Large intestine (tissue), 3 donors: ENCODE measurements around the gene GFRA1. TPM values are rescaled to one million over a fixed set of nuclear protein-coding genes. Genes with fewer than 3 reads are reported as not detected.

Experiments
- DNase-seq, 2 donors: peaks; one replicate each; pipeline versions ENCODE4 v3.0.0 to v3.0.0-alpha.2; 2013
- H3K27ac ChIP-seq: one replicate; pipeline ENCODE4 v1.5.1; 2013; ENCODE audit warnings: low read length
- H3K27me3 ChIP-seq: 2 replicates; pipeline ENCODE4 v1.6.1; 2013; ENCODE audit warnings: low read length; ENCODE audit not compliant: control insufficient read depth, insufficient read depth
- H3K36me3 ChIP-seq: 2 replicates; pipeline ENCODE4 v1.6.1; 2013; ENCODE audit warnings: low read length; ENCODE audit not compliant: control insufficient read depth, insufficient read depth
- H3K4me1 ChIP-seq: one replicate; pipeline ENCODE4 v1.6.1; 2013; ENCODE audit warnings: low read length; ENCODE audit not compliant: control insufficient read depth, insufficient read depth
- H3K4me3 ChIP-seq: one replicate; pipeline ENCODE4 v1.5.1; 2013; ENCODE audit warnings: low read length
- H3K9me3 ChIP-seq: one replicate; pipeline ENCODE4 v1.6.1; 2013; ENCODE audit warnings: mild to moderate bottlenecking, low read depth, low read length, moderate library complexity; ENCODE audit not compliant: control insufficient read depth
- WGBS: methylation state at CpG from one replicate; pipeline ENCODE4 v1.1.5; 2013; ENCODE audit warnings: low lambda C conversion rate; ENCODE audit not compliant: insufficient coverage; 5-methylcytosine and 5-hydroxymethylcytosine counted together
- polyA plus RNA-seq: library from polyadenylated mRNA; unstranded; fragments of 120-200 nt; gene quantifications from one replicate; pipeline ENCODE4 v1.2.1, GENCODE V29; 2013

Gene GFRA1
- polyA plus RNA-seq, 1 donor: 17.4 TPM

DNA sequence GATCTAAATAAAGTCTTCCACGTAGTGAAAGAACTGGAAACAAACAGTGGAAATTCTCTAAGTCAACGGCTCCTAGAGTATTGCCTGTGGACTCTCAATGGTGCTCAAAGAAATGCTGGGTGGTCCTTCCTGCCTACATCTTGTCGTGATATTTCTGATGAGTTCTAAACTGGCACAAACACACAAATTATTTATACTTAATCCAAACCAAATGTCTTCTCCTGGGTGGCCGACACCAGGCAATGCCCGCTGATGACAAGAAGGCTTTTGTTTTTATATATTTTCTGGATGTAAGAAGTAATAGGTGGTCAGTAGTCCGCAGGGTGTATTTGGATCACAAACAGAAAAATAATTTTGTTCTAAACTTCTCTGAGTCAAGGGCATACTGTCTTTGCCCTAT lies 178.7 kb downstream of the GFRA1 start:
- H3K9me3 ChIP-seq: no peaks in the 10 kb centered on the region
- no peaks in the 10 kb centered on the region for H3K4me1 ChIP-seq
- DNase-seq: no peak
- no CpG with 5 or more reads among the region's 6 CpGs for WGBS
- no peaks in the 10 kb centered on the region for H3K27me3 ChIP-seq
- H3K4me3 ChIP-seq: no peak overlapping the region
- no peak overlapping the region for H3K27ac ChIP-seq
- H3K36me3 ChIP-seq: no peaks in the 10 kb centered on the region

DNA sequence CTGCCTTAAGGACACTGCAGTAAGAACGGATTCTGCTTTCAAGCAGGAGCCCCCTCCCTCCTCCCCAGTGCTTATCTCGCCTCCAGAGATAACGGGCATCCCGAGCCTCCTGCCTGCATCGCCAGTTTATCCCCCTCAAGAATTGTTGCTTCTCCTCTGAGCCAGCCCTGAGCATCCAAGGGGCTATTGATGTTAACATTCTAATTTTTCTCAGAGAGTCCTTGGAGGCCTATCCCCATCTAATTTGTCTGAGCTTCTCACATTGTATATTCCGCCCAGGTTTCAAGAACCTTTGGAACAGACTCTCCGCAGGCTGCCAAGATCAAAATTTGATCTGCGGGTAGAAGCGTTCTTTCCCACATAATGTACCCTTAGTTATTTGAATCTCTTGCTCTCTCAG lies 180.0 kb downstream of the GFRA1 start:
- Histone ChIP-seq H3K36me3 (no peaks in the 10 kb centered on the region), H3K4me3 (no peak overlapping the region), H3K27me3 (peaks cover 2% of the 10 kb centered on the region), H3K27ac (no peak overlapping the region), H3K4me1 (no peaks in the 10 kb centered on the region), H3K9me3 (no peaks in the 10 kb centered on the region)
- 100% methylated on average over 3 of the region's 9 CpGs for WGBS
- no peak for DNase-seq

GRCh38 chr10:116088985-116089384 lies 184.0 kb downstream of the GFRA1 start:
- Histone ChIP-seq H3K27ac (no peak overlapping the region), H3K4me1 (no peaks in the 10 kb centered on the region), H3K36me3 (no peaks in the 10 kb centered on the region), H3K27me3 (peaks cover 2% of the 10 kb centered on the region), H3K4me3 (no peak overlapping the region), H3K9me3 (no peaks in the 10 kb centered on the region)
- no peak for DNase-seq
- WGBS: no CpG with 5 or more reads among the region's 6 CpGs

- Histone ChIP-seq H3K27me3 (peaks cover 2% of the 10 kb centered on the region), H3K4me3 (no peak overlapping the region), H3K9me3 (no peaks in the 10 kb centered on the region), H3K36me3 (no peaks in the 10 kb centered on the region), H3K4me1 (no peaks in the 10 kb centered on the region), H3K27ac (no peak overlapping the region)
- no CpG with 5 or more reads among the region's 4 CpGs for WGBS
- no peak for DNase-seq
Observed at GRCh38 chr10:116085323-116085722, 187.7 kb downstream of the GFRA1 start.

DNA sequence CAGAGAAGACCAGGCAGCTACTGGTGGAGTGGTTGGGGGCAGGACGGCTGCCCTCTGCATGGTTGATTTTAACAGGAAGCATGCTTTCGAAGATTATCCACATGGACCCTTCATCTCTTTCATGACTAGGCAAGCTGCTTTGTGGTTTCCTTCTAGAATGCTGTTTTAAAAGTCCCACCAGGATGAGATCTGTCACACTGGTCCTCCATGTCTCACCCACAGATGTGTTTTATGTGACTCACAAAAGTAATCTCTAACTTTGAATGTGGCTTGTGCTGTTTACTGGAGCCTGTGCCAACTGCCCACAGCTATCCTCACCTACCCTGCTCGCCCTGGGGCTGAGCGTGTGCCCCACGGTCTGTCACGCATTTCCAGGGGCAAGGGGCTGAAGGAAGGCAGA lies 188.8 kb downstream of the GFRA1 start:
- DNase-seq: no peak
- WGBS: no CpG with 5 or more reads among the region's 6 CpGs
- Histone ChIP-seq H3K4me1 (no peaks in the 10 kb centered on the region), H3K27ac (no peak overlapping the region), H3K36me3 (no peaks in the 10 kb centered on the region), H3K4me3 (no peak overlapping the region), H3K9me3 (no peaks in the 10 kb centered on the region), H3K27me3 (peaks cover 2% of the 10 kb centered on the region)

DNA sequence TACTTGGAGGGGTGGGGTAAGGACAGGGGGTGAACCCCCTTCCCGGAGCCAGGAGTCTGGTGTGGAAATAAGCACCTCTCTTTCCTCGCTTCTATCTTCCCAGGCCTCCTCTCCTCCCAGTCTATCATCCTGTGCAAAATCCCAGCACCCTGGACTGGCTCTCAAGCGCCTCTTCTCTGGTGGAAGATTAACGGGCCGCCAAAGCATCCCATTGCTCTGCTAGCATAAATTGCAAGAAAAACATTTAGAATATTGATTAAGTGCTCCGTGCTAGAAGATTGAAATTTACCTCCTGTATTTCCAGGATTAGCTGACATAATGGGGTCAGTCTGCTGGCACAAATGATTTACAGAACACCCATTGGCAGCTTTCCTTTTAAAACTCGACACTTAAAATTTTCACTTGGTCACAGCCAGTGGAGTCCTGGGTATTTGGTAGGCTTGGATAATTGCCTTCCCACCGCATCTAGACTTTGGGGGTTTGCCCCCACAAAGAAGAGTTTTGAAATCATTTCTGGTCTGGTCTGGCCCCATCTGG lies 189.7 kb downstream of the GFRA1 start:
- H3K27me3 ChIP-seq: no peaks in the 10 kb centered on the region
- WGBS: 100% methylated on average over 1 of the region's 8 CpGs
- H3K9me3 ChIP-seq: no peaks in the 10 kb centered on the region
- H3K4me1 ChIP-seq: no peaks in the 10 kb centered on the region
- DNase-seq: no peak
- H3K4me3 ChIP-seq: no peak overlapping the region
- no peak overlapping the region for H3K27ac ChIP-seq
- no peaks in the 10 kb centered on the region for H3K36me3 ChIP-seq

- H3K27ac ChIP-seq: no peak overlapping the region
- H3K4me3 ChIP-seq: no peak overlapping the region
- H3K36me3 ChIP-seq: no peaks in the 10 kb centered on the region
- no peaks in the 10 kb centered on the region for H3K4me1 ChIP-seq
- no CpG with 5 or more reads among the region's 3 CpGs for WGBS
- no peaks in the 10 kb centered on the region for H3K27me3 ChIP-seq
- no peaks in the 10 kb centered on the region for H3K9me3 ChIP-seq
- no peak for DNase-seq
Observed at GRCh38 chr10:116082762-116083161, 190.2 kb downstream of the GFRA1 start.

GRCh38 chr10:116082206-116082605 lies 190.8 kb downstream of the GFRA1 start:
- no peak overlapping the region for H3K27ac ChIP-seq
- H3K36me3 ChIP-seq: no peaks in the 10 kb centered on the region
- no peak for DNase-seq
- 90% methylated on average over 2 of the region's 8 CpGs for WGBS
- H3K4me3 ChIP-seq: no peak overlapping the region
- no peaks in the 10 kb centered on the region for H3K9me3 ChIP-seq
- H3K4me1 ChIP-seq: no peaks in the 10 kb centered on the region
- H3K27me3 ChIP-seq: no peaks in the 10 kb centered on the region

GRCh38 chr10:116080553-116080952 lies 192.5 kb downstream of the GFRA1 start:
- Histone ChIP-seq H3K4me3 (no peak overlapping the region), H3K4me1 (no peaks in the 10 kb centered on the region), H3K36me3 (no peaks in the 10 kb centered on the region), H3K27ac (no peak overlapping the region), H3K27me3 (no peaks in the 10 kb centered on the region), H3K9me3 (no peaks in the 10 kb centered on the region)
- no CpG with 5 or more reads among the region's 4 CpGs for WGBS
- DNase-seq: no peak

- DNase-seq: no peak
- Histone ChIP-seq H3K4me3 (no peak overlapping the region), H3K27me3 (no peaks in the 10 kb centered on the region), H3K4me1 (no peaks in the 10 kb centered on the region), H3K36me3 (no peaks in the 10 kb centered on the region), H3K27ac (no peak overlapping the region), H3K9me3 (no peaks in the 10 kb centered on the region)
- WGBS: no CpG with 5 or more reads among the region's 9 CpGs
Observed at GRCh38 chr10:116079355-116079754, 193.7 kb downstream of the GFRA1 start.

GRCh38 chr10:116076621-116077020 lies 196.4 kb downstream of the GFRA1 start:
- H3K4me1 ChIP-seq: no peaks in the 10 kb centered on the region
- H3K36me3 ChIP-seq: no peaks in the 10 kb centered on the region
- WGBS: 100% methylated on average over 1 of the region's 3 CpGs
- no peaks in the 10 kb centered on the region for H3K27me3 ChIP-seq
- H3K9me3 ChIP-seq: no peaks in the 10 kb centered on the region
- H3K4me3 ChIP-seq: no peak overlapping the region
- no peak overlapping the region for H3K27ac ChIP-seq
- DNase-seq: no peak
